Activated T-helper 1 cell treated with anti-CD3 and anti-CD28 coated beads, Interleukin-12 subunit alpha, Interleukin-12 subunit beta, Interleukin-2, Interleukin-4 antibody, amounts not matched to agents 30 ng/mL and 10 ng/mL and 1 ng/mL, durations not matched to agents 14 hours and 24 hours and 36 hours (primary cell): Measurements from ENCODE around the gene SLC22A15. TPM values are rescaled to one million over a fixed set of nuclear protein-coding genes. Genes with fewer than 3 reads are reported as not detected.
"Not testable (repeated sequence)": the region's sequence is repeated elsewhere in the genome, so short reads cannot be mapped to it uniquely, and the experiment has no call there.

Experiments used
- DNase-seq: peaks from one replicate; pipeline ENCODE4 v3.0.0; 2021; ENCODE audit warnings: low spot score
- H3K27ac Mint-ChIP-seq: one replicate; pipeline ENCODE4 v1.8.0; 2021; ENCODE audit warnings: mild to moderate bottlenecking, mixed read lengths
- H3K27me3 Mint-ChIP-seq: one replicate; pipeline ENCODE4 v1.8.0; 2022; ENCODE audit warnings: mild to moderate bottlenecking, moderate library complexity, mixed read lengths; ENCODE audit not compliant: insufficient read depth
- H3K36me3 Mint-ChIP-seq: one replicate; pipeline ENCODE4 v1.8.0; 2021; ENCODE audit warnings: low read depth, mixed read lengths
- H3K4me1 Mint-ChIP-seq: one replicate; pipeline ENCODE4 v1.8.0; 2021; ENCODE audit warnings: low read depth, mixed read lengths
- H3K4me3 Mint-ChIP-seq: one replicate; pipeline ENCODE4 v1.8.0; 2021; ENCODE audit warnings: mild to moderate bottlenecking, moderate library complexity, mixed read lengths
- H3K9me3 Mint-ChIP-seq: one replicate; pipeline ENCODE4 v1.8.0; 2021; ENCODE audit warnings: mixed read lengths
- intact Hi-C: fragments of 100-400 bp; cut with micrococcal nuclease; formaldehyde crosslinking; loops from one replicate; pipeline ENCODE4 v1.15.1; 2024
- total RNA-seq: library from RNA; stranded (reverse); gene quantifications from 2 replicates; pipeline ENCODE4 v1.2.3, GENCODE V29; 2022

Gene SLC22A15
- total RNA-seq, 1 donor from 2014 or later = 0.23 TPM

DNA sequence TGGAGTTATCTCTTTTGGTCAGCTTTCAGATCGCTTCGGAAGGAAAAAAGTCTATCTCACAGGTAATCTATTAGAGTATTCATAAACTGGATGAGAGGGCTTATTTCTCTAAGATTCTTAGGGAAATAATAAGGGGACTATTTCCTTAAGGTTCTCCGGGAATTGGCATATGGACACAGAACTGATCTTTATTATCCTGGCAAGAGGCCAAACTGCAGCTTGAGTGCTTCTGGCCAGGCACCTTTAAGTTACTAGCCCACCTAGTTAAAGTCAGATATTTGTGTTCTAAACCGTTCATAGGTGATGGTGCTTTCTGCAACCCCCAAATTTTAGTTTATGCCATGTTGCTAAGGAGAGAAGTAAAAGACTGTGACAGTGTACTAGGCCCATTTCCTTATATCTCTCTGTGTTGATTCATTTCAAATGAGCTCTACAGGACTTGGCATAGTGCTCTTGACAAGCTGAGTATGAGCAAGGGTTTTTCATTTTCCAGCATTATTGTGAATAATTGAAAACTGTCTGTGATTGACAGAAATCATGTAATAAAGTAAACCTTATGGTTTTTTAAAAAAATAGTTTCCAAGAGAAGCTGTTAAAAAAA is 43.4 kb downstream of the SLC22A15 start:
- intact Hi-C loops = loop anchor here (1.0 kb wide), 1 partner anchor 212 kb away; no protein-coding TSS in a partner anchor
- DNase-seq = no peak
- no peaks in the 10 kb centered on the region for H3K36me3 Mint-ChIP-seq
- H3K27me3 Mint-ChIP-seq = peaks cover 12% of the 10 kb centered on the region
- H3K4me1 Mint-ChIP-seq = no peaks in the 10 kb centered on the region
- H3K9me3 Mint-ChIP-seq = no peaks in the 10 kb centered on the region
- no peak overlapping the region for H3K4me3 Mint-ChIP-seq
- H3K27ac Mint-ChIP-seq = no peak overlapping the region

DNA sequence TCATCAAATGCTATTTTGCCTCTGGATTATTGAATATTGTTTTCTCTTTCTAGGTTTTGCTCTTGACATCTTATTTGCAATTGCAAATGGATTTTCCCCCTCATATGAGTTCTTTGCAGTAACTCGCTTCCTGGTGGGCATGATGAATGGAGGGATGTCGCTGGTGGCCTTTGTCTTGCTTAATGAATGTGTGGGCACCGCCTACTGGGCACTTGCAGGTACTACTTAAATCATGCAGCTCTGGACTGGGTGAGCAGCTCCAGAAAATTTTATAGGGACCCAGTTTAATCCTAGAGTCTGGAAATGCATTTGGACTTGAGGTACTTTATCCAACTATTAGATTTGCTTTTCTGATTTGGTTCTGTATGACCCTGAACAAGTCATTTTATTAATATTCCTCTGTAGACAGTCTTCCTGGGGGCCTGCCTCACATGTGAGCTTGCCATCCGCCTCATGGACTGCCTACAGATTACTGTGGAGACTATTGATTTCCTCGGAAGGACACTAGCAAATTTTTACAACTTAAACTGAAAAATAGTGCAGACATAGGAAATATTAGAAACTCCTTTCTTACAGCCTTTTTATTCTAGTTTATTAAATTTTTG is 44.5 kb downstream of the SLC22A15 start:
- H3K4me1 Mint-ChIP-seq = no peaks in the 10 kb centered on the region
- peaks cover 12% of the 10 kb centered on the region for H3K27me3 Mint-ChIP-seq
- no peaks in the 10 kb centered on the region for H3K36me3 Mint-ChIP-seq
- no peaks in the 10 kb centered on the region for H3K9me3 Mint-ChIP-seq
- intact Hi-C loops = loop anchor here (1.0 kb wide), 1 partner anchor 213 kb away; no protein-coding TSS in a partner anchor
- no peak for DNase-seq
- H3K4me3 Mint-ChIP-seq = no peak overlapping the region
- H3K27ac Mint-ChIP-seq = no peak overlapping the region

DNA sequence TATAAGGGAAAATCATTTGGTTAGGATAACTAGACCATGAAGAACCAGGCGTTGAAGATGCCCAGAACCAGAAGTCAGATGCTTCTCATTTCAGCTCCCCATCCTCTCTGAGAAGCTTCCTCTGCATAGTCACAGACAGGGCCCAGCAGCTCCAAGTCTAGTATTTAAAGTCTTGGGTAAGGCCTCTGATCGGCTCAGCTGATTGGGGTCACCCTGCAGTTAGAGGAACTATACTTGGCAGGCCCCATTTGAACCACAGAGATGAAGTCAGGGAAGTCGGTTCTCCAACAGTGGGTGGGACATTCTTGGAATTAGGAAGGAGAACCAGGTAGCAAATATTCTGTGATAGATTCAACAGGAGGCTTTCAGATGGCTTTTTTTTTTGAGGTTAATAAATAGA is 48.3 kb downstream of the SLC22A15 start:
- Mint-ChIP-seq H3K4me3 (no peak overlapping the region), H3K4me1 (no peaks in the 10 kb centered on the region), H3K27ac (no peak overlapping the region), H3K27me3 (peaks cover 14% of the 10 kb centered on the region), H3K36me3 (no peaks in the 10 kb centered on the region), H3K9me3 (no peaks in the 10 kb centered on the region)
- intact Hi-C loops = no loop called here
- DNase-seq = no peak

DNA sequence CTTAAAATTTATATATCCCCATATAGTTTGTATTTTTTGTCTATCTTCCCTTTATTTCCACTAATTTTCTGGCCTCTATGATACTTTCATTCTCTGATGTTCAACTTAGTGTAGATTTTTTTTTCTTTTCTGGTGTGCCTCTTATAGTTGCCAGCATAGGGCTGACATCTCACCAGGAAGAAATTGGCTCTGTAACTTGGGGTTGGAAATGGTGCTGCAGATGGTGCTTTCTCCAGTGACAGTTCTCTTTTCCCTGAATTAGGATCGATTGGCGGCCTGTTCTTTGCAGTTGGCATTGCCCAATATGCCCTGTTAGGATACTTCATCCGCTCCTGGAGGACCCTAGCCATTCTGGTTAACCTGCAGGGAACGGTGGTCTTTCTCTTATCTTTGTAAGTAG is 50.3 kb downstream of the SLC22A15 start:
- H3K36me3 Mint-ChIP-seq = no peaks in the 10 kb centered on the region
- H3K27me3 Mint-ChIP-seq = peaks cover 14% of the 10 kb centered on the region
- H3K4me3 Mint-ChIP-seq = no peak overlapping the region
- H3K4me1 Mint-ChIP-seq = no peaks in the 10 kb centered on the region
- intact Hi-C loops = no loop called here
- no peaks in the 10 kb centered on the region for H3K9me3 Mint-ChIP-seq
- no peak overlapping the region for H3K27ac Mint-ChIP-seq
- no peak for DNase-seq

DNA sequence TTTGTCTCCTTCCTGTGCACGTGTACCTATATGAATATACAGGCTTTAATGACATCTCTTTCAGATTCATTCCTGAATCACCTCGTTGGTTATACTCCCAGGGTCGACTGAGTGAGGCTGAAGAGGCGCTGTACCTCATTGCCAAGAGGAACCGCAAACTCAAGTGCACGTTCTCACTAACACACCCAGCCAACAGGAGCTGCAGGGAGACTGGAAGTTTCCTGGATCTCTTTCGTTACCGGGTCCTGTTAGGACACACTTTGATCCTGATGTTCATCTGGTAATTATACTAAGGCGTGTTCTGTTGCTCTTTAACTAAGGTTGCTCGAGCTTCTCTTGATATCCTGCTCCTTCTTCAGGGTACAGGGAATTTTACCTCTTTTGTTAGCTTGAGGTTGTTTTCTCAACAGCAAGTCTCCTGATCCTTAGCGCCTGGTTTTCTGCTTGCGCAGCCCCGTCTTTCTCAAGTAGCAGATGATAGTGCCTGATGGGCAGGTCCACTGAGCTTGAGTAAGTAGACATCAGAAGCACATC is 55.1 kb downstream of the SLC22A15 start:
- Mint-ChIP-seq H3K27me3 (peaks cover 11% of the 10 kb centered on the region), H3K36me3 (no peaks in the 10 kb centered on the region), H3K27ac (no peak overlapping the region), H3K4me1 (no peaks in the 10 kb centered on the region), H3K4me3 (no peak overlapping the region), H3K9me3 (no peaks in the 10 kb centered on the region)
- intact Hi-C loops = no loop called here
- DNase-seq = no peak

DNA sequence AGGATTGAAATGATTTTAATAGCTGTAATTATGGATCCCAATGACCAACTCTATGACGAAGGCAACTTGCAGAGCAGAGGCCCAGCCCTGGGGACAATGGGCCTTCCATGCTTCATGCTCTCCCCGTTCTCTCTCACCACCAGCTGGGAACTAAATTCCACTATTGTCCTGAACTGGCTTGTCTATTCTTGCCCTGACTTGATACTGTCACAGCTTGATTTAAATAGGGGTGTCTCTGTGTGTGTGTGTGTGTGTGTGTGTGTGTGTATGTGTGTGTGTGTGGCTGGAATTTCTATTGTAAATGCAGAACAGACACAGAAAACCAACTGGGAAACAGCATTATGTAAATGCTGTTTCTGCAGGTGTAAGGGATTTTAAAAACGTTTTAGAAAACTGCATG is 57.0 kb downstream of the SLC22A15 start:
- H3K4me1 Mint-ChIP-seq = no peaks in the 10 kb centered on the region
- intact Hi-C loops = no loop called here
- H3K9me3 Mint-ChIP-seq = no peaks in the 10 kb centered on the region
- H3K36me3 Mint-ChIP-seq = no peaks in the 10 kb centered on the region
- no peak for DNase-seq
- H3K27ac Mint-ChIP-seq = no peak overlapping the region
- H3K27me3 Mint-ChIP-seq = peaks cover 7% of the 10 kb centered on the region
- H3K4me3 Mint-ChIP-seq = no peak overlapping the region

DNA sequence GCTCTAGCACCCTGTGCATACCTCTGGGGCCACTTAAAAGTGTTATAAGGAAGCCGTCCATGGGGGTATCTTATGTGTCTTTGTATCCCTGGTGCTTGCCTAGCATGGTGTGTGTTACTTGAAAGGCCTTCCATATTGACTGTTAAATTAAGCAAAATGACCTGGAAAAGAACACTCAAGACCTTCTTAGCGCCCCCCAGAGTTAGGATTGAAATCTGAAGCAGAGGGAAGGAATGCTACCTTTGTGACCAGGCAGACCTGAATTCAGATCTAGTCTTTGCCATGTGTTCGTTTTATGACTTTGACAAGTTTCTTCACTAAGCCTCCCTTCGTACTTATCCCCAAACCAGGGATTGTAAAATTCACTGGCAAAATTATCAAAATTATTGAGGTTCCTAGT is 59.9 kb downstream of the SLC22A15 start:
- no peak for DNase-seq
- intact Hi-C loops = no loop called here
- Mint-ChIP-seq H3K9me3 (no peaks in the 10 kb centered on the region), H3K27me3 (peaks cover 7% of the 10 kb centered on the region), H3K27ac (no peak overlapping the region), H3K4me3 (no peak overlapping the region), H3K36me3 (no peaks in the 10 kb centered on the region), H3K4me1 (no peaks in the 10 kb centered on the region)

DNA sequence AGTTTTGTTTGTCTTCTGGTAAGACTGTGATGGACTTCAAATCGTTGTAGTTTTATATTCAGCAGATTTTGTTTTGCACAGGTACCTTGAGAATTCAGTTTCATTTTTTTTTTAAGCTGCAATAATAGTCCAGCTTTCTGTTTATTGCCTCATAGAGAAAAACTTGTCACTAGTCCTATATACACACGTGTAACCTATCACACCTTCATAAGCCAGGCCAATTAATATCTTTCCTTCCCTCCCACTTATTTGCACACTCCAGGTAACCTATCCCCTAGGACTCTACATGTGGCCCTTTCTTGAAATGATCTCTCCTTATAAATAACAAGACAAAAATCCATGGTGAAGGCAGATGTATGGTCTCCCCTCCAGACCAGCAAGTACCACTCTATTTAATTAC is 62.4 kb downstream of the SLC22A15 start:
- Mint-ChIP-seq H3K36me3 (no peaks in the 10 kb centered on the region), H3K27ac (no peak overlapping the region), H3K4me3 (no peak overlapping the region), H3K27me3 (peaks cover 10% of the 10 kb centered on the region), H3K9me3 (no peaks in the 10 kb centered on the region), H3K4me1 (no peaks in the 10 kb centered on the region)
- intact Hi-C loops = no loop called here
- no peak for DNase-seq

DNA sequence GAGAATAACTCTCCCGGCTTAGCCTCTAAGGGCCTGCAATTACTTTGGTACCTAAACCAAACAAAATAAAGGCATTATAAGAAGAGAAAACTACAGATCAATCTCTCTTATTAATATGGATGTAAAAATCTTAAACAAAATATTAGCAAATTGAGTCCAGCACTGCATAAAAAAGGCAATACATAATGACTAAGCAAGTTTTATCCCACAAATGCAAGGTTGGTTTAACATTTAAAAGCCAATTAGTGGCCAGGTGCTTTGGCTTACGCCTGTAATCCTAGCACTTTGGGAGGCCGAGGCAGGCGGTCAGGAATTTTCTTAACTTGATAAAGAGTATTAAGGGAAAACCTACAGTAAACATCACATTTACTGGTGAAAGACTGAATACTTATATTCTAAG is 67.8 kb downstream of the SLC22A15 start:
- Mint-ChIP-seq H3K36me3 (no peaks in the 10 kb centered on the region), H3K9me3 (no peaks in the 10 kb centered on the region), H3K27ac (no peak overlapping the region), H3K27me3 (peaks cover 11% of the 10 kb centered on the region), H3K4me1 (no peaks in the 10 kb centered on the region), H3K4me3 (no peak overlapping the region)
- no peak for DNase-seq
- intact Hi-C loops = no loop called here

DNA sequence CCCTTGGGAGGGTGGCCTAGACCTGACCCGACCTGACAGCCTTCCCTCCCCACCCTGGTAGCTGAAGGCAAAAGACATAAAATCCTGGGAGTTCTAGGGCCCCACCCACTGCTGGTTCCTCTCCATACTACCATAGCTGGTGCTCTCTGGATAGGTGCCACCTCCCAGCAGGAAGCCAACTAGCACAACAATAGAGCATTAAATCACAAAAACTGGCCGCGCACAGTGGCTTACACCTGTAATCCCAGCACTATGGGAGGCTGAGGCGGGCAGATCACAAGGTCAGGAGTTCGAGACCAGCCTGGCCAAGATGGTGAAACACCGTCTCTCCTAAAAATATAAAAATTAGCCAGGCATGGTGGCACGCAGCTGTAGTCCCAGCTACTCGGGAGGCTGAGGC is 70.6 kb downstream of the SLC22A15 start:
- DNase-seq, intact Hi-C loops, H3K4me1 Mint-ChIP-seq, H3K9me3 Mint-ChIP-seq, H3K27ac Mint-ChIP-seq, H3K27me3 Mint-ChIP-seq, H3K4me3 Mint-ChIP-seq, H3K36me3 Mint-ChIP-seq: not testable (repeated sequence)

DNA sequence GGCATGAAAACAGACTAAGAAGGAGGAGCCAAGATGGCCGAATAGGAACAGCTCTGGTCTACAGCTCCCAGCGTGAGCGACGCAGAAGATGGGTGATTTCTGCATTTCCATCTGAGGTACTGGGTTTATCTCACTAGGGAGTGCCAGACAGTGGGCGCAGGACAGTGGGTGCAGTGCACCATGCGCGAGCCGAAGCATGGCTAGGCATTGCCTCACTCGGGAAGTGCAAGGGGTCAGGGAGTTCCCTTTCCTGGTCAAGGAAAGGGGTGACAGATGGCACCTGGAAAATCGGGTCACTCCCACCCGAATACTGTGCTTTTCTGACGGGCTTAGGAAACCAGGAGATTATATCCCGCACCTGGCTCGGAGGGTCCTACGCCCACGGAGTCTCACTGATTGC is 75.6 kb downstream of the SLC22A15 start:
- H3K4me1 Mint-ChIP-seq, H3K4me3 Mint-ChIP-seq, DNase-seq, H3K27me3 Mint-ChIP-seq, H3K27ac Mint-ChIP-seq, intact Hi-C loops, H3K9me3 Mint-ChIP-seq, H3K36me3 Mint-ChIP-seq: not testable (repeated sequence)

DNA sequence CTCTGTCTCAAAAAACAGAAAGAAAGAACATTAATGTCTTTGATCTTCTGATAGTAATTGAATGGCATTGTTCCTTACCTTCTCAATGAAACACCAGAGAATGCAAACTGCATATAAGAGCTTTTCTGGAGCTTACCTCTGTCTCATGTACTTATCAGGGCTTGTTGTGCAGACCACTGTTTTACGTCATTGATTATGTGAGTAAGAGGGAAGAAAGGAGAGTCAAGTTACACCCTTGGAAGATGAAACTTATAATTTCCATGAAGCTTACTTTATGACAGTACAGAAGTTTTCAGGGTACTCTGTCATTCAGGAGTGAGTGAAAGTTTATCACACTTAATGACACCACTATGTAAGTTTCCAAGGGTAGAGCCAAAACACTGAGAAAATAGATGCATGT is 85.9 kb downstream of the SLC22A15 start:
- H3K9me3 Mint-ChIP-seq = peaks cover 5% of the 10 kb centered on the region
- H3K27me3 Mint-ChIP-seq = peaks cover 2% of the 10 kb centered on the region
- H3K27ac Mint-ChIP-seq = no peak overlapping the region
- no peak overlapping the region for H3K4me3 Mint-ChIP-seq
- H3K36me3 Mint-ChIP-seq = no peaks in the 10 kb centered on the region
- no peak for DNase-seq
- no peaks in the 10 kb centered on the region for H3K4me1 Mint-ChIP-seq
- intact Hi-C loops = no loop called here

DNA sequence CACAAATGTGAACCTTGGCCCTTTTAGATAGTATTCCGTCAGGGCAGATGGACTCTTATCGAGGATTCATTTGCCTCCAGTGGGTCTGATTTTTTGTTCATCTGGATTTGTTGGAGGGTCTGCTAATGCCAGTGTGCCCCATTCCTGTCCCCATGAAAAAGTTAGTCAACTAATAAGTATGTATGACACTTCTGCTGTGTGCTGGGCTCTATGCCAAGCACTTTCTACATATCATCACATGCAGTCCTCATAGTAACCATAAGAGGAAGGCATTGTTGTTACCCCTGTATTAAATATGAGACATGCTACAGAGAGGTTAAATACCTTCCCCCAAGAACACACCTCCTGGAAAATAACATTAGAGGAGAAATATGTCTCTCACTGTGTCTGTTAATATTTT is 88.3 kb downstream of the SLC22A15 start:
- H3K36me3 Mint-ChIP-seq = no peaks in the 10 kb centered on the region
- H3K4me3 Mint-ChIP-seq = no peak overlapping the region
- H3K4me1 Mint-ChIP-seq = no peaks in the 10 kb centered on the region
- H3K27ac Mint-ChIP-seq = no peak overlapping the region
- intact Hi-C loops = no loop called here
- no peaks in the 10 kb centered on the region for H3K9me3 Mint-ChIP-seq
- DNase-seq = no peak
- H3K27me3 Mint-ChIP-seq = peaks cover 6% of the 10 kb centered on the region
